IMR-90 (cell line): ENCODE measurements around the gene TAL2. TPM values are rescaled to one million over a fixed set of nuclear protein-coding genes. Genes with fewer than 3 reads are reported as not detected.

Source experiments
- ATAC-seq: fragments of 200-7000 bp; cut with Tn5 transposase; 2 replicates; pipeline ENCODE4 v1.9.1; 2020; ENCODE audit warnings: low read depth, mild to moderate bottlenecking, moderate library complexity
- BruUV-seq: library from RNA; stranded (reverse); fragments of 400-500 nt; replicated peaks from 2 replicates; lab custom pipeline; 2021; lab: Mats Ljungman, UMichigan
- CTCF ChIA-PET: fragments of 300-600 bp; formaldehyde crosslinking; extraction: SDS; loops from one replicate; lab custom pipeline; 2021; ENCODE audit warnings: antibody characterized with exemption; lab: Yijun Ruan, JAX
- POLR2A ChIA-PET: fragments of 300-600 bp; sonication (Branson Sonifier 250); formaldehyde crosslinking; loops from one replicate; lab custom pipeline; 2022; ENCODE audit warnings: antibody characterized with exemption; ENCODE audit not compliant: unreplicated experiment; lab: Charles Lee
- DNase-seq: peaks from one replicate; pipeline ENCODE4 v3.0.0; 2013
- H2AFZ ChIP-seq: replicated peaks from 2 replicates; pipeline ENCODE3; 2013; ENCODE audit warnings: low read length, mild to moderate bottlenecking; ENCODE audit not compliant: poor library complexity
- H2AK5ac ChIP-seq: 2 replicates; pipeline ENCODE4 v1.6.1; 2013; ENCODE audit warnings: low read depth, low read length, inconsistent platforms
- H2AK9ac ChIP-seq: replicated peaks from 2 replicates; pipeline ENCODE3; 2013; ENCODE audit warnings: mild to moderate bottlenecking, low read depth, low read length, moderate library complexity; ENCODE audit not compliant: poor library complexity
- H2BK120ac ChIP-seq: 2 replicates; pipeline ENCODE4 v1.6.1; 2013; ENCODE audit warnings: low read depth, low read length, inconsistent platforms
- H2BK15ac ChIP-seq: 3 replicates; pipeline ENCODE4 v1.6.1; 2013; ENCODE audit warnings: low read depth, low read length, inconsistent platforms
- H2BK20ac ChIP-seq: 2 replicates; pipeline ENCODE4 v1.6.1; 2013; ENCODE audit warnings: low read depth, mild to moderate bottlenecking, inconsistent platforms, low read length, moderate library complexity
- H2BK5ac ChIP-seq: 2 replicates; pipeline ENCODE4 v1.6.1; 2013; ENCODE audit warnings: mild to moderate bottlenecking, low read depth, low read length, inconsistent platforms; ENCODE audit not compliant: poor library complexity, severe bottlenecking
- H3K14ac ChIP-seq: replicated peaks from 2 replicates; pipeline ENCODE4 v1.6.1; 2013; ENCODE audit warnings: low read depth, low read length, inconsistent platforms
- H3K18ac ChIP-seq: 2 replicates; pipeline ENCODE4 v1.6.1; 2013; ENCODE audit warnings: low read depth, low read length, control low read depth
- H3K23ac ChIP-seq: 2 replicates; pipeline ENCODE4 v1.6.1; 2013; ENCODE audit warnings: low read depth, low read length, inconsistent platforms
- H3K27ac ChIP-seq: 2 replicates; pipeline ENCODE4 v1.5.1; 2013; ENCODE audit warnings: mild to moderate bottlenecking, control low read depth, low read length; ENCODE audit not compliant: insufficient read depth
- H3K27me3 ChIP-seq: 2 replicates; pipeline ENCODE4 v1.6.1; 2013; ENCODE audit warnings: low read length; ENCODE audit not compliant: control insufficient read depth, insufficient read depth
- H3K36me3 ChIP-seq: 2 replicates; pipeline ENCODE4 v1.6.1; 2013; ENCODE audit warnings: low read length, mixed read lengths; ENCODE audit not compliant: control insufficient read depth, insufficient read depth
- H3K4ac ChIP-seq: 2 replicates; pipeline ENCODE4 v1.6.1; 2013; ENCODE audit warnings: low read depth, low read length, inconsistent platforms
- H3K4me1 ChIP-seq: 2 replicates; pipeline ENCODE4 v1.6.1; 2013; ENCODE audit warnings: low read length, mixed read lengths; ENCODE audit not compliant: control insufficient read depth, insufficient read depth
- H3K4me2 ChIP-seq: 2 replicates; pipeline ENCODE4 v1.6.1; 2013; ENCODE audit warnings: low read depth, mild to moderate bottlenecking, control low read depth, low read length, moderate library complexity
- H3K4me3 ChIP-seq: 2 replicates; pipeline ENCODE4 v1.5.1; 2013; ENCODE audit warnings: low read depth, mild to moderate bottlenecking, control low read depth, low read length, moderate library complexity; ENCODE audit not compliant: insufficient read depth
- H3K56ac ChIP-seq: 2 replicates; pipeline ENCODE4 v1.6.1; 2013; ENCODE audit warnings: low read length, inconsistent platforms; ENCODE audit not compliant: insufficient read depth; ENCODE audit errors: extremely low read depth
- H3K79me1 ChIP-seq, 2 experiments: 2 replicates each; pipeline ENCODE4 v1.6.1; 2013; ENCODE audit warnings: low read length in 2 of 2, inconsistent platforms in 1 of 2, low read depth in 1 of 2
- H3K9ac ChIP-seq: 2 replicates; pipeline ENCODE4 v1.6.1; 2013; ENCODE audit warnings: low read depth, low read length, control low read depth
- H3K9me1 ChIP-seq: 2 replicates; pipeline ENCODE4 v1.6.1; 2013; ENCODE audit warnings: low read length, inconsistent platforms; ENCODE audit not compliant: insufficient read depth
- H3K9me3 ChIP-seq: 2 replicates; pipeline ENCODE4 v1.6.1; 2013; ENCODE audit warnings: low read length; ENCODE audit not compliant: control insufficient read depth, insufficient read depth
- H4K20me1 ChIP-seq: 2 replicates; pipeline ENCODE4 v1.6.1; 2013; ENCODE audit warnings: low read length, inconsistent platforms; ENCODE audit not compliant: insufficient read depth
- H4K5ac ChIP-seq: 2 replicates; pipeline ENCODE4 v1.6.1; 2013; ENCODE audit warnings: mild to moderate bottlenecking, low read depth, low read length, control low read depth
- H4K8ac ChIP-seq, 2 experiments: 2 replicates each; pipeline ENCODE4 v1.6.1; 2013; ENCODE audit warnings: low read depth in 2 of 2, low read length in 2 of 2, control low read depth in 1 of 2, inconsistent platforms in 1 of 2
- H4K91ac ChIP-seq: 2 replicates; pipeline ENCODE4 v1.6.1; 2013; ENCODE audit warnings: low read depth, low read length, inconsistent platforms; ENCODE audit not compliant: insufficient read depth
- BHLHE40 ChIP-seq: fragments of 150-350 bp; IDR thresholded peaks from 2 replicates; pipeline ENCODE4 v1.6.1; 2016; ENCODE audit warnings: mild to moderate bottlenecking, low read depth, low read length
- MXI1 ChIP-seq: IDR thresholded peaks from 2 replicates; pipeline ENCODE4 v1.6.1; 2012; ENCODE audit warnings: low read depth, mild to moderate bottlenecking, low read length, moderate library complexity, borderline replicate concordance
- WGBS, 2 experiments: methylation state at CpG; one replicate each; pipeline versions ENCODE4 v1.1.5 to v1.1.7; 2013; ENCODE audit warnings: missing lambda C conversion rate in 2 of 2; ENCODE audit not compliant: insufficient read length in 1 of 2; ENCODE audit errors: extremely low coverage in 2 of 2; 5-methylcytosine and 5-hydroxymethylcytosine counted together
- dilution Hi-C: fragments of 300-500 bp; cut with HindIII; formaldehyde crosslinking; loops from one replicate; pipeline ENCODE4 v1.14.3; 2018; ENCODE audit warnings: low sequenced_read_pairs; ENCODE audit not compliant: unreplicated experiment
- in situ Hi-C: fragments of 300-500 bp; cut with MboI; formaldehyde crosslinking; loops from 3 replicates; pipeline ENCODE4 v1.14.3; 2019; ENCODE audit warnings: low sequenced_read_pairs, inconsistent platforms, mixed read lengths
- intact Hi-C: fragments of 100-400 bp; cut with micrococcal nuclease; formaldehyde crosslinking; loops from 2 replicates; pipeline ENCODE4 v1.10.0; 2022
- polyA plus RNA-seq, 3 experiments: library from polyadenylated mRNA; depleted of rRNA; stranded (reverse); fragments of >200 nt; gene quantifications; 2 replicates each; pipeline ENCODE4 v1.2.3, GENCODE V29; 2012; ENCODE audit warnings: low replicate concordance in 1 of 3
- total RNA-seq: library from RNA; depleted of rRNA; stranded (reverse); fragments of >200 nt; gene quantifications from 2 replicates; pipeline ENCODE4 v1.2.3, GENCODE V29; 2012

Gene TAL2
- total and polyA plus RNA-seq, 2 of the 4 experiments (the other 2 are of a cell fraction) = 0.26 TPM; not detected in 1

- no peak overlapping the region for H2BK20ac ChIP-seq
- no peak overlapping the region for H2BK15ac ChIP-seq
- no peak overlapping the region for H3K9ac ChIP-seq
- intact Hi-C loops = no loop called here
- BruUV-seq = no TSS peak
- H3K9me1 ChIP-seq = no peaks in the 10 kb centered on the region
- H3K14ac ChIP-seq = no peak overlapping the region
- H4K8ac ChIP-seq = no peak overlapping the region
- no peaks in the 10 kb centered on the region for H3K4me1 ChIP-seq
- H3K56ac ChIP-seq = no peak overlapping the region
- CTCF ChIA-PET = interaction anchor here (1.4 kb wide), 1 partner anchor 9 kb away, joined by 7 read pairs; no protein-coding TSS in a partner anchor
- no peak overlapping the region for H4K5ac ChIP-seq
- H2BK5ac ChIP-seq = no peak overlapping the region
- H3K18ac ChIP-seq = no peak overlapping the region
- in situ Hi-C loops = no loop called here
- POLR2A ChIA-PET = no interaction called here
- H2AFZ ChIP-seq = no peak overlapping the region
- H3K27ac ChIP-seq = no peak overlapping the region
- H3K27me3 ChIP-seq = 0 out of 2 replicates have a peak, but pooled peaks cover 4% of the 10 kb centered on the region
- H3K79me1 ChIP-seq = no peaks in the 10 kb centered on the region
- WGBS, 2 experiments = 90% methylated on average over 2 of the region's 7 CpGs; no CpG with 5 or more reads in 1 of the 2 experiments
- H3K36me3 ChIP-seq = no peaks in the 10 kb centered on the region
- ATAC-seq = no peak
- TF ChIP-seq BHLHE40 (no peak), MXI1 (no peak)
- no peaks in the 10 kb centered on the region for H3K9me3 ChIP-seq
- H2AK5ac ChIP-seq = no peak overlapping the region
- no peak overlapping the region for H2BK120ac ChIP-seq
- H3K4ac ChIP-seq = no peak overlapping the region
- no peak overlapping the region for H3K4me3 ChIP-seq
- no peak overlapping the region for H2AK9ac ChIP-seq
- H4K20me1 ChIP-seq = no peaks in the 10 kb centered on the region
- H4K91ac ChIP-seq = no peak overlapping the region
- dilution Hi-C loops = no loop called here
- no peak overlapping the region for H3K23ac ChIP-seq
- DNase-seq = no peak
- H3K4me2 ChIP-seq = no peak overlapping the region
Observed at GRCh38 chr9:105646879-105647594, 15.2 kb upstream of the TAL2 start.
